K562 (cell line): ENCODE measurements around the gene DPEP2.

Experiments
- CTCF ChIP-seq, 3 experiments: IDR thresholded peaks in 2 of 3; conservative IDR thresholded peaks in 1 of 3; 2 replicates each; pipeline ENCODE4 v1.5.1; 2011 to 2012; ENCODE audit warnings: low read length in 3 of 3, mild to moderate bottlenecking in 3 of 3, control low read depth in 2 of 3, improper control_type of control experiment in 1 of 3, inconsistent platforms in 1 of 3, low read depth in 1 of 3, mixed read lengths in 1 of 3, moderate library complexity in 1 of 3; ENCODE audit not compliant: insufficient read depth in 2 of 3
- ELF1 ChIP-seq: fragments of 200-800 bp; sonication (Bioruptor generic); IDR thresholded peaks from 2 replicates; pipeline ENCODE4 v1.6.1; 2016; ENCODE audit warnings: missing genetic modification characterization, missing compliant biosample characterization
- FOSL1 ChIP-seq: fragments of 200-800 bp; sonication (Bioruptor generic); conservative IDR thresholded peaks from 2 replicates; pipeline ENCODE4 v1.6.1; 2016; ENCODE audit warnings: missing genetic modification characterization, missing compliant biosample characterization
- MCM5 ChIP-seq: fragments of 450-650 bp; IDR thresholded peaks from 2 replicates; pipeline ENCODE4 v1.6.1; 2016; ENCODE audit warnings: low read depth
- NFIX ChIP-seq: fragments of 250-450 bp; sonication (Bioruptor Pico); IDR thresholded peaks from 2 replicates; pipeline ENCODE4 v1.4.0; 2020; ENCODE audit warnings: low read depth, mild to moderate bottlenecking, moderate library complexity
- PRDM10 ChIP-seq: fragments of 450-650 bp; IDR thresholded peaks from 2 replicates; pipeline ENCODE4 v1.6.1; 2018; ENCODE audit not compliant: partially characterized antibody
- PTBP1 ChIP-seq: fragments of 200-400 bp; formaldehyde crosslinking; IDR thresholded peaks from 2 replicates; pipeline ENCODE4 v1.6.1; 2017; ENCODE audit warnings: low read depth, low read length
- WHSC1 ChIP-seq: IDR thresholded peaks from one replicate; pipeline ENCODE4 v1.6.1; 2012; ENCODE audit warnings: low read length, control low read depth, inconsistent platforms
- ZNF407 ChIP-seq: fragments of 450-650 bp; IDR thresholded peaks from 2 replicates; pipeline ENCODE4 v1.6.1; 2016; ENCODE audit warnings: low read depth
- ZNF589 ChIP-seq: fragments of 200-800 bp; sonication (Bioruptor generic); IDR thresholded peaks from 2 replicates; pipeline ENCODE4 v1.6.1; 2016; ENCODE audit warnings: low read depth, missing genetic modification characterization, missing compliant biosample characterization

- no peak for TF ChIP-seq NFIX (CRISPR knock-in tag)
- TF ChIP-seq ZNF589 (CRISPR knock-in tag): no peak
- no peak for TF ChIP-seq PRDM10
- TF ChIP-seq MCM5: no peak
- TF ChIP-seq CTCF (IDR thresholded peaks at IDR 0.05 in 2 of 3, conservative IDR thresholded peaks at IDR 0.05 in 1 of 3; ENCODE audit: insufficient read depth in 2 of 3, low read depth in 1 of 3, low read length in 3 of 3): no peak
- no peak for TF ChIP-seq FOSL1 (tag)
- no peak for TF ChIP-seq WHSC1
- no peak for TF ChIP-seq ZNF407
- TF ChIP-seq PTBP1: no peak
- no peak for TF ChIP-seq ELF1
Measured at GRCh38 chr16:67945392-67945933, 53.8 kb downstream of the DPEP2 start.
